GM23248 (cell line): ENCODE data around the gene ZNF783. TPM values are rescaled to one million over a fixed set of nuclear protein-coding genes. Genes with fewer than 3 reads are reported as not detected.

Experiments
- DNase-seq: peaks from one replicate; pipeline ENCODE4 v3.0.0-alpha.2; 2015
- H2AFZ ChIP-seq: fragments of 200-600 bp; sonication (generic); 2 replicates; pipeline ENCODE4 v1.6.1; 2016; ENCODE audit warnings: antibody characterized with exemption
- H3F3A ChIP-seq: fragments of 200-600 bp; sonication (generic); 2 replicates; pipeline ENCODE4 v1.6.1; 2016; ENCODE audit warnings: mild to moderate bottlenecking, antibody characterized with exemption, mixed run types; ENCODE audit not compliant: insufficient read depth
- H3K27ac ChIP-seq: fragments of 200-600 bp; sonication (generic); 2 replicates; pipeline ENCODE4 v1.5.1; 2016; ENCODE audit warnings: mild to moderate bottlenecking
- H3K27me3 ChIP-seq: fragments of 200-600 bp; sonication (generic); replicated peaks from 2 replicates; pipeline ENCODE4 v1.6.1; 2016; ENCODE audit warnings: mild to moderate bottlenecking; ENCODE audit not compliant: insufficient read depth
- H3K36me3 ChIP-seq: fragments of 200-600 bp; sonication (generic); 2 replicates; pipeline ENCODE4 v1.6.1; 2016; ENCODE audit warnings: low read depth, mild to moderate bottlenecking
- H3K4me1 ChIP-seq: fragments of 200-600 bp; sonication (generic); 2 replicates; pipeline ENCODE4 v1.6.1; 2016; ENCODE audit warnings: mild to moderate bottlenecking; ENCODE audit not compliant: insufficient read depth
- H3K4me2 ChIP-seq: fragments of 200-600 bp; sonication (generic); one replicate; pipeline ENCODE4 v1.6.1; 2016; ENCODE audit warnings: mild to moderate bottlenecking; ENCODE audit not compliant: unreplicated experiment
- H3K4me3 ChIP-seq: fragments of 200-600 bp; sonication (generic); 2 replicates; pipeline ENCODE4 v1.5.1; 2016; ENCODE audit warnings: mild to moderate bottlenecking
- H3K79me2 ChIP-seq: fragments of 200-600 bp; sonication (generic); 2 replicates; pipeline ENCODE4 v1.6.1; 2016; ENCODE audit warnings: mild to moderate bottlenecking; ENCODE audit not compliant: insufficient read depth
- H3K9ac ChIP-seq: fragments of 200-600 bp; sonication (generic); 2 replicates; pipeline ENCODE4 v1.6.1; 2016; ENCODE audit warnings: mild to moderate bottlenecking
- H3K9me2 ChIP-seq: fragments of 200-600 bp; sonication (generic); 2 replicates; pipeline ENCODE4 v1.6.1; 2016; ENCODE audit warnings: mixed run types, mild to moderate bottlenecking, moderate library complexity; ENCODE audit not compliant: insufficient read depth
- H3K9me3 ChIP-seq: fragments of 200-600 bp; sonication (generic); one replicate; pipeline ENCODE4 v1.6.1; 2017; ENCODE audit warnings: low read depth
- H4K20me1 ChIP-seq: fragments of 200-600 bp; sonication (generic); 2 replicates; pipeline ENCODE4 v1.6.0; 2016; ENCODE audit not compliant: insufficient read depth
- EZH2 ChIP-seq: fragments of 200-600 bp; sonication (generic); IDR thresholded peaks from 2 replicates; pipeline ENCODE4 v1.6.1; 2018; ENCODE audit warnings: antibody characterized with exemption, mild to moderate bottlenecking; ENCODE audit not compliant: insufficient read depth, poor library complexity, severe bottlenecking
- EZH2phosphoT487 ChIP-seq: fragments of 200-600 bp; sonication (generic); IDR thresholded peaks from 2 replicates; pipeline ENCODE4 v1.6.1; 2018; ENCODE audit warnings: antibody characterized with exemption, moderate library complexity, mild to moderate bottlenecking, low read depth; ENCODE audit not compliant: insufficient read depth
- WGBS, 2 experiments: methylation state at CpG; one replicate each; pipeline ENCODE4 v1.1.6; 2015 to 2017; ENCODE audit warnings: low lambda C conversion rate in 2 of 2, low coverage in 1 of 2; ENCODE audit errors: missing lambda C conversion rate in 2 of 2; 5-methylcytosine and 5-hydroxymethylcytosine counted together
- in situ Hi-C: fragments of 300-500 bp; cut with MboI; formaldehyde crosslinking; loops from 2 replicates; pipeline ENCODE4 v1.15.0; 2020
- polyA plus RNA-seq: library from polyadenylated mRNA; unstranded; fragments of >200 nt; fragmentation: Nextera tagmentation; extraction: Ambion mirVana; gene quantifications from 2 replicates; pipeline ENCODE4 v1.2.1, GENCODE V29; 2016
- total RNA-seq: library from RNA; depleted of rRNA; stranded (reverse); fragments of >200 nt; shearing (Covaris generic); gene quantifications from 2 replicates; pipeline ENCODE4 v1.2.3, GENCODE V29; 2014; rRNA removed

The ZNF783 gene
- 8.6 and 11.3 TPM in 2 replicates for total RNA-seq
- polyA plus RNA-seq, result 3.5 and 3.6 TPM in 2 replicates

- in situ Hi-C loops, result no loop called here
- Histone ChIP-seq H3K27ac (peak within 1 kb of the TSS; percentile 96), H3K4me2 (peak within 1 kb of the TSS; percentile 87), H3K4me1 (peaks cover 27% of the 10 kb centered on the region), H4K20me1 (no peaks in the 10 kb centered on the region), H3K9me3 (no peaks in the 10 kb centered on the region), H3K4me3 (peak within 1 kb of the TSS; percentile 72), H3K27me3 (no peaks in the 10 kb centered on the region), H3F3A (peaks cover 23% of the 10 kb centered on the region), H3K9me2 (no peaks in the 10 kb centered on the region), H3K9ac (peak within 1 kb of the TSS; percentile 89), H3K79me2 (peaks cover 36% of the 10 kb centered on the region), H2AFZ (peak within 1 kb of the TSS; percentile 83), H3K36me3 (no peaks in the 10 kb centered on the region)
- TF ChIP-seq EZH2phosphoT487 (no peak), EZH2 (no peak)
- 0 to 2% methylated on average over 40 to 46 of the region's 115 CpGs for WGBS, 2 experiments
- DNase-seq, result peak; percentile 97
These were observed at the start of gene ZNF783 for GRCh38 chr7:149261829-149262617. ZNF783 (plus strand) TSS chr7:149262196; CDS start chr7:149262334, 138 bp downstream.

DNA sequence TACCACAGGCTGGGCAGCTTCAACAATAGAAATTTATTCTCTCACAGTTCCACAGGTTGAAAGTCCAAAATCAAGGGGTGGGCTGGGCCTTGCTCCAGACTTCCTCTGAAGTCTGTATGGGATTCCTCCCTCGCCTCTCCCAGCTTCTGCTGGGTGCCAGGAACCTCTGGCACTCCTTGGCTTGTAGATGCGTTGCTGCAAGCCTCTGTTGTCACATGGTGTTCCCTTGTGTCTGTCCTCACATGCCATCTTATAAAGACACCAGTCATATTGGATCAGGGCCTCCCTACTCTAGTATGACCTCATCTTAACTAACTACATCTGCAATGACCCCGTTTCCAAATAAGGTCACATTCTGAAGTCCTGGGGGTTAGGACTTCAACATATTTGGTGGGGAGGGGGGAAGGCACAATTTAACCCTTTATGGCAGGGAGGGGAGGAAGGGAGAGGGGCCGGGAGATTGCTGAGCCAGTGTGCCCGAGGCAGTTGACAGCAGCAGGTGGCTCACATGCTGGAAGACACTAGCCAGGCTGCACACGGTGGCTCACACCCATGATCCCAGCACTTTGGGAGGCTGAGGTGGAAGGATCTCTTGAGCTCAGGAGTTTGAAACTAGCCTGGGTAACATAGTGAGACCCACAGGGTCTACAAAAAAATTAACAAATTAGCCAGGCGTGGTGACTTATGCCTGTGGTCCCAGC, 47.8 kb upstream of the ZNF783 start:
- Histone ChIP-seq H3K4me3 (no peak overlapping the region), H3K4me2 (no peak overlapping the region), H3K79me2 (peaks cover 32% of the 10 kb centered on the region), H3K27ac (no peak overlapping the region), H3K36me3 (peaks cover 66% of the 10 kb centered on the region), H3K4me1 (peaks cover 14% of the 10 kb centered on the region), H2AFZ (no peak overlapping the region), H3K9ac (no peak overlapping the region), H3K27me3 (no peaks in the 10 kb centered on the region), H3K9me3 (no peaks in the 10 kb centered on the region), H4K20me1 (no peaks in the 10 kb centered on the region), H3K9me2 (no peaks in the 10 kb centered on the region), H3F3A (peaks cover 12% of the 10 kb centered on the region; the same call in 1 of the 2 replicates)
- no peak for DNase-seq
- in situ Hi-C loops, result no loop called here
- 41 to 47% methylated on average over 6 to 7 of the region's 7 CpGs for WGBS, 2 experiments
- TF ChIP-seq EZH2 (no peak), EZH2phosphoT487 (no peak)

GRCh38 chr7:149216402-149216801, 45.6 kb upstream of the ZNF783 start:
- Histone ChIP-seq H3K79me2 (peaks cover 32% of the 10 kb centered on the region), H3K4me1 (peaks cover 26% of the 10 kb centered on the region), H4K20me1 (no peaks in the 10 kb centered on the region), H3K9me3 (no peaks in the 10 kb centered on the region), H3K27ac (no peak overlapping the region), H3K9ac (no peak overlapping the region), H3K9me2 (no peaks in the 10 kb centered on the region), H3F3A (peaks cover 20% of the 10 kb centered on the region), H3K4me3 (no peak overlapping the region), H3K4me2 (no peak overlapping the region), H3K36me3 (peaks cover 50% of the 10 kb centered on the region), H3K27me3 (no peaks in the 10 kb centered on the region), H2AFZ (no peak overlapping the region)
- in situ Hi-C loops, result no loop called here
- no peak for TF ChIP-seq EZH2phosphoT487
- no peak for DNase-seq
- WGBS, 2 experiments, result 59 to 62% methylated on average over 2 of the region's 2 CpGs

DNA sequence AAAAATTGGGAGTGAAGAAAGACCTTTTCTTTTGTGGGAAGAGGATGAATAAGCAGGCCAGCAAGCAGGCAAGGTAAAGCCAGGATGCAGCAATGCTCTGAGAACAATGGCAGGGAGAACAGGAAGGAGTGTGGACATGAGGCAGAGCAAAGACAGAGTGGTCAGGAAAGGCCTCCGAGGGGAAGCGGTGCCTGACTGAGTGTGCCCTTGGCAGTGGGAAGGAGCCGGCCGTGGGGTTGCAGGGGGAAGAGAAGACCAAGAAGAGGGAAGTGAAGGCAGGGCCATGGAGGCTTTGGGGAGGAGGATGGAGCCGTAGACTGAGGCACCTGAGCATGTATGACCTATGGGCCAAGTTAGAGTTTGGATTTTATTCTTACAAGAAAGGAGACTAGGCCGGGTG, 44.4 kb upstream of the ZNF783 start:
- H3K36me3 ChIP-seq, result peaks cover 44% of the 10 kb centered on the region
- peaks cover 33% of the 10 kb centered on the region for H3K79me2 ChIP-seq
- H3K4me3 ChIP-seq, result no peak overlapping the region
- no peak overlapping the region for H3K9ac ChIP-seq
- no peak overlapping the region for H3K4me2 ChIP-seq
- H3F3A ChIP-seq, result peaks cover 20% of the 10 kb centered on the region
- no peak for TF ChIP-seq EZH2phosphoT487
- no peak for TF ChIP-seq EZH2
- H3K27ac ChIP-seq, result no peak overlapping the region
- H4K20me1 ChIP-seq, result no peaks in the 10 kb centered on the region
- no peak overlapping the region for H2AFZ ChIP-seq
- peaks cover 26% of the 10 kb centered on the region for H3K4me1 ChIP-seq
- no peaks in the 10 kb centered on the region for H3K9me2 ChIP-seq
- WGBS, 2 experiments, result 86 to 97% methylated on average over 5 to 6 of the region's 6 CpGs
- DNase-seq, result no peak
- no peaks in the 10 kb centered on the region for H3K9me3 ChIP-seq
- H3K27me3 ChIP-seq, result no peaks in the 10 kb centered on the region
- in situ Hi-C loops, result no loop called here
